Measurements from ENCODE around the gene ZBTB7C. TPM values are rescaled to one million over a fixed set of nuclear protein-coding genes. Genes with fewer than 3 reads are reported as not detected.

ZBTB7C gene
- total and polyA plus RNA-seq, 9 of the 15 experiments (the other 6 are each of a cell fraction or from before 2014, with no cell fraction given) = not detected

- in situ Hi-C loops (cut with MboI) (no loop called here), intact Hi-C loops (cut with micrococcal nuclease) (no loop called here)
- POLR2A ChIA-PET = no interaction called here
- Histone ChIP-seq H3K4me3 (no peak overlapping the region), H3K4me1 (replicated peaks in 1 of 2; ENCODE audit: control insufficient read depth in 2 of 2, insufficient read depth in 2 of 2, low read length in 2 of 2) (no peaks in the 10 kb centered on the region; a peak in 1 of 5 replicates), H3K4me2 (ENCODE audit: insufficient read depth, low read length) (no peak overlapping the region), H3K79me2 (ENCODE audit: control insufficient read depth, insufficient read depth, low read length) (no peaks in the 10 kb centered on the region), H3K27ac (ENCODE audit: extremely low read depth, low read depth, low read length) (no peak overlapping the region), H2AFZ (ENCODE audit: low read depth, low read length) (no peak overlapping the region), H3K27me3 (ENCODE audit: control insufficient read depth in 2 of 2, insufficient read depth in 2 of 2, low read length in 2 of 2) (no peaks in the 10 kb centered on the region; a peak in 1 of 5 replicates), H3K9me1 (ENCODE audit: control insufficient read depth, insufficient read depth, low read length) (no peaks in the 10 kb centered on the region), H3K36me3 (ENCODE audit: control insufficient read depth, insufficient read depth, low read length) (no peaks in the 10 kb centered on the region), H3K9ac (ENCODE audit: insufficient read depth in 1 of 2, low read depth in 2 of 2, low read length in 2 of 2) (no peak overlapping the region), H3K9me3 (replicated peaks; ENCODE audit: control insufficient read depth, insufficient read depth, low read depth, low read length) (no peaks in the 10 kb centered on the region), H4K20me1 (replicated peaks; ENCODE audit: control insufficient read depth, insufficient read depth, low read length) (no peaks in the 10 kb centered on the region)
- DNase-seq (ENCODE audit: extremely low read depth in 1 of 4, low spot score in 3 of 4) = no peak
- WGBS (ENCODE audit: insufficient coverage, low coverage, missing lambda C conversion rate) = 52% methylated on average over 2 of the region's 2 CpGs
- TF ChIP-seq ELK1 (CRISPR knock-in tag; IDR thresholded peaks at IDR 0.05) = no peak
- no peak for TF ChIP-seq TAF9B (IDR thresholded peaks at IDR 0.05; ENCODE audit: partially characterized antibody)
- no peak for TF ChIP-seq SMAD1 (IDR thresholded peaks at IDR 0.05; ENCODE audit: low read depth, low read length, partially characterized antibody)
- TF ChIP-seq THAP7 (CRISPR knock-in tag; IDR thresholded peaks at IDR 0.05) = no peak
- TF ChIP-seq TBL1XR1 (IDR thresholded peaks at IDR 0.05; ENCODE audit: low read length in 2 of 2) = no peak
- TF ChIP-seq FOXO4 (CRISPR knock-in tag; IDR thresholded peaks at IDR 0.05) = no peak
- no peak for TF ChIP-seq ZNF197 (CRISPR knock-in tag; IDR thresholded peaks at IDR 0.05; ENCODE audit: low read depth)
- TF ChIP-seq RFX7 (CRISPR knock-in tag; IDR thresholded peaks at IDR 0.05) = no peak
- no peak for TF ChIP-seq SMARCC2 (IDR thresholded peaks at IDR 0.05; ENCODE audit: low read depth)
- no peak for TF ChIP-seq MEF2A (IDR thresholded peaks at IDR 0.05; ENCODE audit: control insufficient read depth, low read depth, low read length)
- no peak for TF ChIP-seq E2F5 (CRISPR knock-in tag; IDR thresholded peaks at IDR 0.05)
- TF ChIP-seq FOXJ3 (CRISPR knock-in tag; IDR thresholded peaks at IDR 0.05) = no peak
- no peak for TF ChIP-seq POU5F1 (IDR thresholded peaks at IDR 0.05; ENCODE audit: borderline replicate concordance, low read depth, low read length, partially characterized antibody)
- no peak for TF ChIP-seq TCF7 (IDR thresholded peaks at IDR 0.05; ENCODE audit: borderline replicate concordance)
- no TSS peak for BruUV-seq (replicated peaks)
- CTCF ChIA-PET (ENCODE audit: low intra/inter-chr PET ratio) = interaction anchor here (0.5 kb wide), 1 partner anchor 17 kb away, joined by 4 read pairs; no protein-coding TSS in a partner anchor
- no peak for FAIRE-seq
- ATAC-seq = no peak
Observed at GRCh38 chr18:47978141-47978540, 431.0 kb downstream of the ZBTB7C start.

All from K562 (cell line).